IPS DF 4.7 (cell line): ENCODE measurements around the gene ERC2.

Experiments
- DNase-seq: peaks from one replicate; pipeline ENCODE4 v3.0.0-alpha.2; 2013; ENCODE audit warnings: low spot score; ENCODE audit errors: extremely low read depth

The ERC2 gene

DNA sequence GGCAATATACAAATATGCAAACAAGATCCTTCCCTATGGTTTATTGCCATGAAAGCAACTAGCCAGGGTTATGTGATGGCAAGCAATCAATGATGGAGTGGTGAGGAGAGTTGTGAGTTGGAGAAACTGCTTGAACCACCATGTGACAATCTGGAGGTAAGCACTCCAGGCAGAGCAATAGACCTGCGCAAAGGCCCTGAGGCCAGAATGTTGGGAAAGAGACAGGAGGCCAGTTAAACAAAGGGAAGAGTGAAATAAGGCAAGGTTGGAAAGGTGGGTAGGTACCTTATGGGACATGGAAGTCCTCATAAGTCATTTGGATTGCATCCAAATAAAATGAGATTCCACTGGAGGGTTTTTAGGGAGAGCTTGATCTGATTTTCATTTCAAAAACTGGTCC lies 901.1 kb downstream of the ERC2 start:
- DNase-seq = no peak

DNA sequence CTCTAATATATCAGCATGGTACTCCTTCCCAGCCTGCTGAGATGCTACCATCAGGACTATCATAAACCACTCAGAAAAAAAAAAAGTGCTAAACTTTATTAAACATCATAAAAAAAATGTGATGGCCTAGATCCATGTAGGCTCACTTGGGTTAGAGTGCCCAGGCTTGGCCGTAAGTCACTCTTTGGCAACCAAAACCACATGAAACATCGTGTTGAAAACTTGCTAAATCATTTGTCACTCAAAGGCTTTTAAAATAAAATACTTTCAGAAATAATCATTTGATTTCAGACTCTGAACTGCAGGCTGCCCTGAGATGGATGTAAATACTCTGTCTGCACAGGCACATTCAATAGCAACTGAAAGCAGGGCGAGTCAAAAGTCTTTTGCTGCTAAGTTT lies 902.7 kb downstream of the ERC2 start:
- DNase-seq = no peak

DNA sequence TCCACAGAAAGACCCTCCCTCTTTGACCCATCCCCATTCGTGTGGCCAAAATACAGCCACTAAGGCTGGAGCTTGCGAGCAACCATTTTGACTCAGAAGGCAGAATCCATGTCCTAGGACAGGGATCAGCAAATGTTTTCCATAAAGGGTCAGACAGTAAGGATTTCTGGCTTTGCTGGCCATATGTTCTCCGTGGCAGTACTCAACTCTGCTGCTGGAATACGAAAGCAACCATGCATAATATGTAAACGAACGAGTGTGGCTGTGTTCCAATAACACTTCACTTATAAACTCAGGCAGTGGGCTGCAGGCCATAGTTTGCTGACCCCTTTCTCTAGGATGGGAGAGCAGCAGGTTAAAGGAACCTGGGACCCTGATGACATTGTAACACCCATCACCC lies 903.5 kb downstream of the ERC2 start:
- DNase-seq = no peak

DNA sequence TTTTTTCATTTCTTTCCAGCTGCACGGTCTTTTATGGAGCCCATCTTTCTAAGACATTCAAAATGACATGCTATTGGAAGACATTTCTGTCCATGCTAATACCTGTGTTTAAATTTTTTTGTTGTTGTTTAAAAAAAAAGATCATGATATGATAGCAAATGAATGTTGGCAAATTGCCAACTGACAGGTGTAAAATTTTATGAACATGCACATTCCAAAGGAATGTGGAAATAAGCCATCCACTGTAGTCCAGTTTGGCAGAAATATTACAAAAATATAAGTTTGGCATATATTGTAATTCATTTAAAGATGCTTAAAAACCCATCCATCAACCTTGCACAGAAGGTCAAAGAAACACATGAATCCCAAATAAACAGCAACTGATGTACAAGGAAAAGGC lies 905.6 kb downstream of the ERC2 start:
- no peak for DNase-seq

DNA sequence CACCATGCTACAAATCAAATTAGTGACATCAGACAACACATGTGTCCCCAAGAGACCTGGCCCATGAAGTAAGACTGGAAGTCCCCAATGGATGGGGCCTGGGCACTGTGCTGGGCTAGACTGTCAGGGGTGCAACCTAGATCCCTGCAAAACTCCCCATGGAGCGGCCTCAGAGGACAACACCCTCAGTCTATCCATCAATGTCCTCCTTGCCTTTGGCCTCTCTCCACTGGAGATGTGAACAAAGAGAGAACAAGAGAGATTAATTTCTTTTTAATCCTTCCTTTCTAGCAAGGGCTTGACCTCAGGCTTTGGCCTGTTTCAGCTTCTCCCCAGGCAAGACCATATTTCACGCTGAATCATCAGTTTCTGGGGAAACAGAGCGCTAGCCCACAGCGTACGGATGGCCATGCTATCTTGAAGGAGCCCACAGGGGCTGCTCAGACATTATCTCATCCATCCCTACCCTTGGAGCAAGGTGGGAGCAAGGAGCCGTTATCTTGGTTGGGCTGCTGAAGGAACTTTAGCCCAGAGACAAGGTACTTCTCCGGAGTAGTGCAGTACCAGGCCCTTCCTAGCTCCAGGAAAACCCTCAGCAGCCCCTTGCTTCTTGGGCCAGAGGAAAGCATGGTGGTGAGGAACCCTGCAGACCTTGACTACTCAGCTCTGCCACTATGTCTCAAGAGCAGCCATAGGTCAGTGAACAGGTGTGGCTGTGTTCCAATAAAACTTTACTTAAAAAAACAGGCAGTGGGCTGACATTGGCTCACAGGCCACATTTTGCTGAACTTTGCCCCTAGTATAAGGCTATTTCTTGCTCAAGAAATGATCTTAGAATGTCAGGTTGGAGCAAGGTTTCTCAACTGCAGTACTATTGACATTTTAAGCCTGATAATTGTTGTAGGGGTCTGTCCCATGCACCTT lies 908.5 kb downstream of the ERC2 start:
- no peak for DNase-seq

DNA sequence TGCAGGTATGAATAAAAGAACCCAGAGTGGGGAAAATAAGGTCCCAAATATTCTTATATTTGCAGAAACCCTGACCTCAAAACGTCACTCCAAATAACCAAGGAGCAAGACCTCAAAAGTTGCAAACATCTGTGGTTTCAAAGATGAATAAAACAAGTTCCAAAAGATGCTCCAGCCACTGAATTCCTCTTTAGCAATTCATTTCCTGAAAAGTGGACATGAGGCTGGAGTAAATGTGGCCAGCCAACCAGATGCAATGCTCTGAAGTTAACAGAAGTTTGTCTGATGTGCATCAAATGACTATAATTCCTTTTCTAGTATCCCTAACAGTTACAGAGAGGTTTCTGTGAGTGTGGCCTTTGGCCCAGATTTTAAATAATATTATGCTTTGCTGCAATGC lies 910.0 kb downstream of the ERC2 start:
- no peak for DNase-seq

DNA sequence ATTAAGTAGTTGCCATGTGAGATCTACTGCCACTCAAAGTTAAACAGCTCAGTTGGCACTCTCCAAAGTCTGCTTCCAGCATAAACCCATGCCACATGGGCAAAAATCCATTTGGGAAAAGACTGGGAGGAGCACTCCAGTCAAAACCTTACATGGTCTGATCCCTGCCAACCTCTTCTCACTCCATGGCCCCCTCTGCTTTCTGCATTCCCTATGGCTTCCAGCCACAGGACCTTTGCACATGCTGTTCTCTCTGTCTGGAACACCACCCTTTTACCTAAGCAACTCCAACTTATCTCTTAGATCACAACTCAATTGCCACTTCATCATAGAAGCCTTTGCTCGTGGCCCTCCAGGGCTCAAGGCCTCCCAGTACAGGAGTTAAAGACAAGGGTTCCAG lies 910.7 kb downstream of the ERC2 start:
- DNase-seq = no peak

DNA sequence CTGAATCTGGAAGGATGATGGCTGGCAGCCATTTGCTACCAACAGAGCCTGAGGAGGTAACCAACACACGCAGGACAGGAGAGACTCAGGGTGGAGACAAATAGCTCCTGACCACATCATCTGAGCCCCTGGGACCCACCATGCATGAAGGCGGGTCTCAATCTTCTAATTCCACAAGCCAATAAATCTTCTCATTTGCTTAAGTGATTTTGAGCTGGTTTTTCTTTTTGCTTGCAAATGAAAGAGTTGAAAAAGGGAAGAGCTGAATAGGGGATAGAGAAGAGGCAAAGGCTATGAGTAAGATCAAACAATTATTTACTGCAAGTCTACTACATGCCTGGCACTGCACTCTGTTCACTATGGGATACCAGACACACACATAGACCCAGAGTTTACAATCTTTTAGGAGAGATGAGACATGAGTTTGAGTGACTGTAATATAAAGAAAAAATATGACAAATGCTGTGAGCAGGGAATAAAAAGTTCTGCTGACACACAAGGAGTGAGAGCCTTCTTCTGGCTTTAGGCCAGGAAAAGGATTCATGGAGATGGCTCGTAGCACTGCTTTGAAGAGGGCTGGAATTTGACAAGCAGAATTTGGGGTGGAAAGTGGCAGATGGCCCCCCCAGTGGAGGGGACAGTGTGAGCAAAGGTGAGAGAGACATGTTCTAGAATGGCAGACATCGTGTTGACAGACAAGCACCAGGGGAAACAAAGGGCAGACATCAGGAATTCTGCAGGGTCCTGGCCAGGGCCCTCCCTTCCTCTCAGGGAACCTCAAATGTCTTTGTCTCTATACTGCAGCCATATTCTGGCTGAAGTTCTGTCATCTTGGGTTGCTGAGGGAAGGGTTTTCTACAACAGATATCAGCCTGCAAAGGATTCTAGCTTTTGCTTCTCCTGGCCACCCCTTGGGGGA lies 911.4 kb downstream of the ERC2 start:
- DNase-seq = no peak

DNA sequence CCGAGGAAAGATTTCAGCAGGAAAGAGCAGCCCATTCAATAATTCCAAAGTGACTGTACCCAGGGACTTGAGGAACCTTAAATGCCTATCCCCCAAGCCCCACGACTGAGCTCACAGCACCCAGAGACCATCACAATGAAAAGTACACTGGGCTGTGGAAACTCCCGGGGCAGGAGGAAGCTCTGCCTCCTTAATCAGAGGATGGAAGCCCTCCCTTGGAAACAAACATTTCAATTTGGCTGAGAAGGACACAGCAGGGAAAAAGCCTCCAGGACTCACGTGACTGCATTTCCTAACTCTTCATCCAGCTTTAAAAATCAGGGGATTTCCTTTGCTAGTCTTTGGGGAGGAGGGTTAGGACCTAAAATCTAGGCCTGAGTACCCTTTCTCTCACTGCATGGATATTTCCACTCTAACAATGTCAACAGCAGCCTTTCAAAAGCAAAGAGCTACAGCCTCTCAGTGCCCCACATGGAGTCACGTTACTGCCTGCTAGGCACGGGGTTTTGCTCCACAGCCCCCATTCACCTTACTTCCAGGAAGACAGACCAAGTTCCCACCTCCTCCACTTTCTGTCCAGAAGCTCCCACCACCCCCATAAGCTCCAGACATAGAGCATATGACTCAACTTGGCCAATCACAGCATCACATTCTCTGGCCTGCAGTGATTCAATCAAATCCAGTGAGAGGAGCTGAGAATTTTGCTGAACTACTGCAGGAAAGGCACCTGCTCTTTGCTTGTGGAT lies 912.2 kb downstream of the ERC2 start:
- DNase-seq = no peak

DNA sequence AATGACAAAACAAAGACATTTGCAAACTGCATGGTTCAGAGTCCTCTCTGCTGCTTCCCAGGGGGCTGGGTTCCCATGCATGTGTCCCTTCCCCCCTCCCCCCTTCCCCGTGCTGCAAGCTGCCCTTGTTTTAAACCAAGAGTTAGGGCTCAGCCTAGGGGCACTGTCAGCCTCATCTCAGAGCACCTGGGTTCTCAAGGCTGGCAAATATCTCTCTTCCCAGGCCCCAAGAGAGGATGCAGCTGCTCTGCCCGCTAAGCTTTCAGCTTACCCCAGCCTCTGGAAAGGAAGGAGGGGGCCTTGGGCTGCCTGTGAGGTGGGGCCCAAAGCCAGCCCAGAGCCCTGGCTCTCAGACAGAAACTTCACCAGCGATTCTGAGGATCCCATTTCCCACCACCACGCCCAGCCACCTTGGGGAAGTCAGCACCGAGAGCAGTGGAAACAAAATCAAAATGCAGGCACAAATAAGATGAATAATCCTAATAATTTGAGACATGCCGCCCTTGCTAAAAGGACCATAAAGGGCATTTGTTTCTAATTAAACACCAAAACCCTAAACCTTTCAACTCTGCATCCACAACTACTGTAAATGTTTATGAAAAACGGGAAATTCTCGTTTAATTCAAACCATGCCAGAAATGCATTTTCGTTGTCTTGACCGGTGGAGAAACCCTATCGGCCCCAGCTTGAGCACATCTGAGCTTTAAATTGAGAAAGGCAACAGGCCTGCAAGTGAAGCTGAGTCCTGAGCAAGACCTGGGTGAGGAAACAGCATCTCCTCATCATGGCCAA lies 913.4 kb downstream of the ERC2 start:
- DNase-seq = no peak

DNA sequence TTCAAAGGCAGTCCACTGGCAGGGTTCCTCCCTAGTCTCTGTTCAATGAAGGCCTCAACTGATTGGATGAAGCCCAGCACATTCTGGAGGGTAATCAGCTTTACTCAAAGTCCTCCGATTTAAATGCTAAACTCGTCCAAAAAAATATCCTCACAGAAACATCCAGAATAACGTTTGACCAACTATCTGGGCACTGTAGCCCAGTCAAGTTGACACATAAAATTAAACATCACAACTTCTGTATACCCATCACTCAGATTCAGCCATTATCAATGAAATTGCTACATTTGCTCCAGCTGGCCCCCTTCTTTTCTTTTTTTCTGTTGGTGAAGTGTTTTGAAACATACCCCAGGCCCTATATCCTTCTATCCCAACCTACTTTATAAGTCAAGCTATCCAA lies 916.6 kb downstream of the ERC2 start:
- no peak for DNase-seq

DNA sequence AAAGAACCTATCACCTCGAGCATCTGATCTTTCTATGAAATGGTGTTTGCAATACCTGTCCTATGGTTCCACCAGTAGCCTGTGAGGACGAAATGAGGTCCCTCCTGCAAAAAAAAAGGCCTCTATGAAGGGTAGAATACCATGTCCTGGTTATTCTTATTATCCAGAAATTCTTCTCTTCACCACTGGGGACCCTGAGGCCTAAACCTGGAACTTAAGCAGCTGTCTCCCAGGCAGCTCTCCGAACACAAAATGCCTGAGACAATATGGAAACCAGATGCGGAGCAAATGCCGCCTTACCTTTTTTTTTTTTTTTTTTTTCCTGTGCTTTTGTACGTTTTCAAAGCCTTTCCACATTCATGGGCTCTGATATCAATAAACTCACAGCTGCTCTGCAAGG lies 919.1 kb downstream of the ERC2 start:
- DNase-seq = no peak

DNA sequence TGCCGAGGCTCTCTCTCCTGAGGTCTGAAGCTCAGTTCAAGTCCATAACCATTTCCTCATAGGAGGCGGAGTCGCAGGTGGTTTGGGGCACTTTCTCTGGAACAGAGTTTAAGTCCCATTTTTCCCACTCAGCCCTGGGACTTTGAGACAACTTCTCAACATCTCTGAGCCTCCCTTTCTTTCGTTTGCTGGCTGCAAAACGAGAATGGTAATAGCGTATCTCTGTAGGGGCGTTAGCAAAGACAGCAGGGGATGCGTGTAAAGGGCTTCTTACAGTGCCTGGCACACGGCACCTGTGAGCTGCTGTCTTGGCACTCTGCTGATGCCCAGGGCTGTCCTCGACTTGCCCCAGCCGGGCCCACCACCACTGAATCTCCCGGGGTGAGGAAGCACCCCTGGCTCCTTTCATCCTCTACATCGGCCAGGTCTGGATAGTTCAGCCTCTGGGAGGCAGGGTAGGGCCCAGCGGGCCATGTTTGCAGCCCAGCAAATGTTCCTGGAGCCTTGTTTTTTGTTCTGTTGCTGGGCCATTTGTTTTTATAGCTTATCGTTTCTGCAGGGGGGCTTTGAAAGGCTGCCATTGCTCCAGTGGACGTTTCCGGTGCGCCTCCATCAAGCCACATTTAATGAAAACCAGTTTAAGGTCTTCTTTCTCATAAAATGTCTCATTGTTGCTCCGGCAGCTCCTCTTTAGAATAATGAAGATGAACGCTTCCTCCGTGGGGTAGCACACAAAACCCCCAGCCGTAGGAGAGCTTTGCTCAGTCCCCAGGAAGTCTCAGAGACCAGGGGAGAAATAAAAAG lies 921.2 kb downstream of the ERC2 start:
- DNase-seq = no peak

DNA sequence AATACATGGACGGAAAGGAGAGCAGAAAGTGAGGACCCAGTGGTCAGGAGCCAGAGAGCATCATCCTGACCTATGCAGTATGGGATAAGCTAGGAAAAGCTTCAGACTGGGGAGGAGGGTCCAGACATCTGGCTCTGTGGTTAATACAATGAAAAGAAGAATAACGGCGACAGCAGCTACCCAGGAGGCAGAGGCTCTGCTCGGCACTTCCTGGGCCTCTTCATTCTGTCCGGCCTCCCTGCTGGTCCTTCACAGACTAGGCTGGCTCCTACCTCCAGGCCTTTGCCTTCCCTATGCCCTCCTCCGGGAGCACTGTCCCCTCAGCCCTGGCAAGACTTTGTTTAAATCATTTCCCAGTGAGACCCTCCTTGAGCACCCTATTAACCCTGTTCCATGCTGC lies 922.3 kb downstream of the ERC2 start:
- DNase-seq = no peak

DNA sequence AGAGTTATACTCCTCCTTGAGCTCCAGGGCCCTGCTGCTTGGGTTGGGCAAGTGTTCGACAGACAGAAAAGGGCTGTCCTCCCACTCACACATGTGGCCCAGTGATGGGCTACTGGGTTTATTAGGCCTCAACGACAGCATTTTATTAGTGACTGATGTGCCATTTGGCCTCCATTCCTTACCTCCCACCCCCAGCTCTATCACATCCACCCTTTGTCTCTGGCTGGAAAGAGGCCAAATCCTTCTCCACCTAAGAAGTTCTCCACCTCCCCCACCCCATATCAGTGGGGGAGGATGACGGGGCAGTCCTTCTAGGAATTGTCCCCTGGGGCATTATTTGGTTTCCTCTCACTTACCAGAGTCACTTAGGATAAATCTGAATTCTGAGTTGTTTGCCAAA lies 924.0 kb downstream of the ERC2 start:
- no peak for DNase-seq

DNA sequence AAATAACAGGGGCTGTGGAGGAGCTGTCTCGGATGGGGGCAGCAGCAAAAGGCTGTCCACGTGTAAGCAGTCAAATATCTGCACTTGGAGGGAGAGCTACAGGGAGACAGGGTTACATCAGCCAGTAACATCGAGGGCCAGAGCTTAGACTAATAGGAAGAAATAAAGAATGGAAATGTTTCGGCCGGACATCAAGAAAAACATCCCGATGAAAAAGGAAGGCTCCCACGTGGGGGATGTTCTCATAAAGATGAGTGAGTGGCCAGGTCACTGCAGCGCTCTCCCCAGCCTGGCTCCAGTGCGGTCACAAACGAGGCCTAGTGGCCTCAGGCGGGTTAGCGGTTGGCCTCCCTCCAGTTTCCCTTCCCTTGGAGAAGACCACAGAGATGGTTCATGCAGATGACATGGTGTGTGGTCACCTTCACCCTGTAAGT lies 925.1 kb downstream of the ERC2 start:
- DNase-seq = no peak

DNA sequence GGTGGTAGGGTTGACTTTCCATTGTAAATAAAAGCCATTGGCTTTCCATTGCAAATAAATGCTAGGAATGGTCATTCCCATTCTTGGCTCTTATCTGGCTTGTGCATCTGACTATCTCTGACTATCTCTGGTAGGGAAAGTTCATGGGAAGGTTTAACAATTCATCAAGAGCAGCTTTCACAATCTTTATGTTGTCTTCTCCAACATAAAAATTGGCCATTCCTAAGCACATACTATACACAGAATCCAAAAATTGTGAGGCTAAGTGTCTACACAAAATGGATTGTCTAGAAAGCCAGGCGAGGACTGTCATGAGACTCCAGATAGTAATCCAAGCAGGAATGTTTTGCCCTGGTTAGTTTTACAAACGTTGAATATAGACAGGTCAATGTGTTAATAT lies 926.8 kb downstream of the ERC2 start:
- DNase-seq = no peak

DNA sequence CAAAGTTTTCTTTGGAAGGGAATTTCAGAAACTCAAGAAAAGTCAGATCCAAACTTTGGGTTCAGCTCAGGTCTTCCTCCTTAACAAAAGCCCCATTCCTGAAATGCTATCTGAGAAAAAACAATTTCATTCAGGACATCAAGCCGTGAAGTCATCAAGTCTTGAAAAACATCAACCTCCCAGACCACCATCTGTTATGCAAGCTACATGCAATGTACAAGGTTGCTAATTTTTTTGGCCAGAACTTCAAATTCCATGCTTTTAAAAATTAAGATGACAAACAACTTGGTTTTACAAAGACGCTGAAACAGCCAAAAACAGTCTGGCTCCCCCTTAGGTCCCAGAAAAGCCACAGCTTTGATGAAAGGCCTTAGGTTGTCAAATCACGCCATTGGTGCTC lies 927.3 kb downstream of the ERC2 start:
- DNase-seq = no peak

DNA sequence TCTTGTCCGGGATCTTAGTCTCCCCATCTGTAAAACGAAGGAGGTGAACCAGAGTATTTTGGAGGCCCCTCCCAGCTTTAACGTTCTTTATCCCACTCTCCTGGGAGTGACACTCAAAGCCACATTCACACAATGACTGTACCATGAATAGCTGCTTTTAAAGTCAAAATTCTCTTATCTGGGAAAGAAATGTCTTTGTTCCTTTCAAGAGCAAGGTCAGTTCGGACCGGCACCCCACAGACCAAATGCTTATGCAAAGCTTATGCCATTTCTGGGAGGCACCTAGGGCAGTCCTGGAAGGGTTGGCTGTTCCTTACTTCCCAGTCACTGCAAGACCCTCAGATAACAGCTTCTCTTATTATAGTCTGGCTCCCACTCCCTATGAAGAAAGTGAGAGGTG lies 927.7 kb downstream of the ERC2 start:
- no peak for DNase-seq

DNA sequence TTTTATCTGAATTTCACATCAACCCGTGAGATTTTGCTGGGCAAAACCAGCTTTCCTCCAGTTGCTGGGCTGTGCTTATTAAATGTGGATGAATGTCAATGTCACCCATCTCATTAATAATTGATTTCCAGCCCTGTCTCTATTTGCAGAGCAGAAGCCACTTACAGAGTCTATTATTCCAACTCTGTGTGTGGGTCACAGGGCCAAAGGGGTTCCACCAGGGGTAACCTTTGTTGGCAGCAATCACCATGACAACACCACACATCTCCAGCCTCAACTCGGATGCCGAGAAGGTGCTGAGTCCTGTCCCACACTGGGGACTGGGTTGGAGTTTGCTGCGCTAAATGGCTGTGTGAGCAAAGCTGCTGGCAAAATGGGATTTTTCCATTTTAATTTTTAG lies 930.1 kb downstream of the ERC2 start:
- no peak for DNase-seq
